ENCODE data around the gene TLE1.

- TF ChIP-seq, protein P1, sequence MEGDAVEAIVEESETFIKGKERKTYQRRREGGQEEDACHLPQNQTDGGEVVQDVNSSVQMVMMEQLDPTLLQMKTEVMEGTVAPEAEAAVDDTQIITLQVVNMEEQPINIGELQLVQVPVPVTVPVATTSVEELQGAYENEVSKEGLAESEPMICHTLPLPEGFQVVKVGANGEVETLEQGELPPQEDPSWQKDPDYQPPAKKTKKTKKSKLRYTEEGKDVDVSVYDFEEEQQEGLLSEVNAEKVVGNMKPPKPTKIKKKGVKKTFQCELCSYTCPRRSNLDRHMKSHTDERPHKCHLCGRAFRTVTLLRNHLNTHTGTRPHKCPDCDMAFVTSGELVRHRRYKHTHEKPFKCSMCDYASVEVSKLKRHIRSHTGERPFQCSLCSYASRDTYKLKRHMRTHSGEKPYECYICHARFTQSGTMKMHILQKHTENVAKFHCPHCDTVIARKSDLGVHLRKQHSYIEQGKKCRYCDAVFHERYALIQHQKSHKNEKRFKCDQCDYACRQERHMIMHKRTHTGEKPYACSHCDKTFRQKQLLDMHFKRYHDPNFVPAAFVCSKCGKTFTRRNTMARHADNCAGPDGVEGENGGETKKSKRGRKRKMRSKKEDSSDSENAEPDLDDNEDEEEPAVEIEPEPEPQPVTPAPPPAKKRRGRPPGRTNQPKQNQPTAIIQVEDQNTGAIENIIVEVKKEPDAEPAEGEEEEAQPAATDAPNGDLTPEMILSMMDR (conservative IDR thresholded peaks at IDR 0.05; ENCODE audit: low read length), result no peak
- TF ChIP-seq EZH2phosphoT487 (IDR thresholded peaks at IDR 0.05; ENCODE audit: borderline replicate concordance), result no peak
These were observed 24.6 kb downstream of the TLE1 start for GRCh38 chr9:81664638-81665222.

Measured in Loucy (cell line).